Vagina (tissue), 2 donors: ENCODE measurements around the gene ARMC3. TPM values are rescaled to one million over a fixed set of nuclear protein-coding genes. Genes with fewer than 3 reads are reported as not detected.
"Not testable (repeated sequence)": the region's sequence is repeated elsewhere in the genome, so short reads cannot be mapped to it uniquely, and the experiment has no call there.

Experiments
- DNase-seq, 2 donors: peaks; one replicate each; pipeline ENCODE4 v3.0.0-alpha.2; 2017; ENCODE audit errors: extremely low spot score in 2 of 2
- H3K27ac ChIP-seq: fragments of 200-600 bp; sonication (generic); one replicate; pipeline ENCODE4 v1.5.1; 2019
- H3K27me3 ChIP-seq: fragments of 200-600 bp; sonication (generic); one replicate; pipeline ENCODE4 v1.5.1; 2019
- H3K36me3 ChIP-seq, 2 donors: fragments of 200-600 bp; sonication (generic); one replicate each; pipeline ENCODE4 v1.5.1; 2017 to 2019
- H3K4me1 ChIP-seq: fragments of 200-600 bp; sonication (generic); one replicate; pipeline ENCODE4 v1.5.1; 2019
- H3K4me3 ChIP-seq, 2 donors: fragments of 200-600 bp; sonication (generic); 1 replicate in 1 of 2; 2 replicates in 1 of 2; pipeline ENCODE4 v1.5.1; 2016 to 2019
- H3K9me3 ChIP-seq: fragments of 200-600 bp; sonication (generic); one replicate; pipeline ENCODE4 v1.5.1; 2019
- CTCF ChIP-seq, 3 experiments: fragments of 450-650 bp in 2 of 3; fragments of 200-600 bp in 1 of 3; sonication (generic) in 1 of 3; IDR thresholded peaks; one replicate each; pipeline ENCODE4 v1.5.1; 2017 to 2019; ENCODE audit warnings: antibody characterized with exemption in 3 of 3, mild to moderate bottlenecking in 2 of 3, moderate library complexity in 2 of 3
- POLR2A ChIP-seq, 2 donors: fragments of 450-650 bp; IDR thresholded peaks; one replicate each; pipeline ENCODE4 v1.6.1; 2017; ENCODE audit warnings: antibody characterized with exemption in 2 of 2, mild to moderate bottlenecking in 2 of 2, moderate library complexity in 2 of 2
- POLR2AphosphoS5 ChIP-seq, 2 donors: sonication (generic); formaldehyde crosslinking; IDR thresholded peaks; one replicate each; pipeline ENCODE4 v1.9.0; 2017; ENCODE audit warnings: antibody characterized with exemption in 2 of 2, mild to moderate bottlenecking in 2 of 2, low read depth in 1 of 2; ENCODE audit not compliant: insufficient read depth in 1 of 2
- intact Hi-C: fragments of 100-400 bp; cut with DNase I; formaldehyde crosslinking; loops from one replicate; pipeline ENCODE4 v1.15.1; 2023
- total RNA-seq: library from RNA; depleted of rRNA; stranded (reverse); fragments of >200 nt; gene quantifications from one replicate; pipeline ENCODE4 v1.2.3, GENCODE V29; 2016

The ARMC3 gene
- total RNA-seq, 1 donor from 2014 or later, result not detected

GRCh38 chr10:23069019-23069815 lies 141.4 kb downstream of the ARMC3 start:
- intact Hi-C loops, result no loop called here
- no peaks in the 10 kb centered on the region for H3K27me3 ChIP-seq
- H3K4me3 ChIP-seq, result no peak overlapping the region
- H3K27ac ChIP-seq, result no peak overlapping the region
- H3K36me3 ChIP-seq, result no peaks in the 10 kb centered on the region
- H3K9me3 ChIP-seq, result no peaks in the 10 kb centered on the region
- TF ChIP-seq CTCF (IDR thresholded peaks at IDR 0.05) (no peak), POLR2AphosphoS5 (IDR thresholded peaks at IDR 0.05; ENCODE audit: insufficient read depth in 1 of 2, low read depth in 1 of 2) (no peak), POLR2A (IDR thresholded peaks at IDR 0.05) (no peak)
- DNase-seq, result no peak
- peaks cover 10% of the 10 kb centered on the region for H3K4me1 ChIP-seq

- intact Hi-C loops, result not testable (repeated sequence)
Measured at GRCh38 chr10:23070092-23070912, 142.4 kb downstream of the ARMC3 start.

GRCh38 chr10:23070913-23071218 lies 143.0 kb downstream of the ARMC3 start:
- Histone ChIP-seq H3K27me3 (no peaks in the 10 kb centered on the region), H3K4me3 (no peak overlapping the region), H3K36me3 (no peaks in the 10 kb centered on the region), H3K9me3 (no peaks in the 10 kb centered on the region), H3K4me1 (peaks cover under 1% of the 10 kb centered on the region), H3K27ac (no peak overlapping the region)
- intact Hi-C loops, result no loop called here
- DNase-seq, result no peak
- TF ChIP-seq POLR2A (IDR thresholded peaks at IDR 0.05) (no peak), POLR2AphosphoS5 (IDR thresholded peaks at IDR 0.05; ENCODE audit: insufficient read depth in 1 of 2, low read depth in 1 of 2) (no peak), CTCF (IDR thresholded peaks at IDR 0.05) (no peak)

More at GRCh38 chr10:23070092-23070912, 142.4 kb downstream of the ARMC3 start:
- not testable (repeated sequence) for H3K27me3 ChIP-seq, H3K27ac ChIP-seq, H3K4me3 ChIP-seq, H3K36me3 ChIP-seq, H3K4me1 ChIP-seq, DNase-seq, H3K9me3 ChIP-seq

- H3K27ac ChIP-seq, intact Hi-C loops, H3K9me3 ChIP-seq, H3K4me1 ChIP-seq, H3K27me3 ChIP-seq, H3K4me3 ChIP-seq, H3K36me3 ChIP-seq, DNase-seq: not testable (repeated sequence)
Measured at GRCh38 chr10:23072593-23072992, 144.7 kb downstream of the ARMC3 start.

- TF ChIP-seq POLR2A (IDR thresholded peaks at IDR 0.05) (no peak), CTCF (IDR thresholded peaks at IDR 0.05) (no peak), POLR2AphosphoS5 (IDR thresholded peaks at IDR 0.05; ENCODE audit: insufficient read depth in 1 of 2, low read depth in 1 of 2) (no peak)
- intact Hi-C loops, result no loop called here
- no peaks in the 10 kb centered on the region for H3K4me1 ChIP-seq
- no peak for DNase-seq
- no peak overlapping the region for H3K27ac ChIP-seq
- H3K36me3 ChIP-seq, result no peaks in the 10 kb centered on the region
- H3K9me3 ChIP-seq, result no peaks in the 10 kb centered on the region
- H3K4me3 ChIP-seq, result no peak overlapping the region
- no peaks in the 10 kb centered on the region for H3K27me3 ChIP-seq
Measured at GRCh38 chr10:23073527-23073926, 145.7 kb downstream of the ARMC3 start.

- no peaks in the 10 kb centered on the region for H3K36me3 ChIP-seq
- H3K27me3 ChIP-seq, result no peaks in the 10 kb centered on the region
- no peaks in the 10 kb centered on the region for H3K9me3 ChIP-seq
- no peak overlapping the region for H3K27ac ChIP-seq
- no peaks in the 10 kb centered on the region for H3K4me1 ChIP-seq
- no peak overlapping the region for H3K4me3 ChIP-seq
- intact Hi-C loops, result no loop called here
- no peak for TF ChIP-seq CTCF (IDR thresholded peaks at IDR 0.05)
- no peak for TF ChIP-seq POLR2A (IDR thresholded peaks at IDR 0.05)
- TF ChIP-seq POLR2AphosphoS5 (IDR thresholded peaks at IDR 0.05; ENCODE audit: insufficient read depth in 1 of 2, low read depth in 1 of 2), result no peak
- DNase-seq, result no peak
Measured at GRCh38 chr10:23075672-23076071, 147.8 kb downstream of the ARMC3 start.
